KOPT-K1 (cell line): ENCODE data around the gene PGD.

Experiments
- H3K27ac ChIP-seq: fragments of 200-600 bp; sonication (generic); 2 replicates; pipeline ENCODE4 v1.5.1; 2016; ENCODE audit warnings: antibody characterized with exemption, mild to moderate bottlenecking, low read depth, low read length; ENCODE audit not compliant: poor library complexity, severe bottlenecking
- H3K36me3 ChIP-seq: fragments of 200-600 bp; sonication (generic); 2 replicates; pipeline ENCODE4 v1.5.1; 2017; ENCODE audit warnings: antibody characterized with exemption, mild to moderate bottlenecking, low read length, moderate library complexity; ENCODE audit not compliant: insufficient read depth
- H3K9me3 ChIP-seq: fragments of 200-600 bp; sonication (generic); 2 replicates; pipeline ENCODE4 v1.5.1; 2017; ENCODE audit warnings: antibody characterized with exemption, low read length, mild to moderate bottlenecking; ENCODE audit not compliant: insufficient read depth, poor library complexity, severe bottlenecking

The PGD gene

GRCh38 chr1:10470043-10470442, 71.2 kb downstream of the PGD start:
- Histone ChIP-seq H3K36me3 (peaks cover 49% of the 10 kb centered on the region), H3K9me3 (no peaks in the 10 kb centered on the region), H3K27ac (no peak overlapping the region)
